C4-2B (cell line): ENCODE measurements around the gene LRRC4C.

Experiments used
- H3K27ac ChIP-seq: fragments of 450-650 bp; 2 replicates; pipeline ENCODE4 v1.5.1; 2017
- ZFX ChIP-seq: fragments of 450-650 bp; IDR thresholded peaks from 2 replicates; pipeline ENCODE4 v1.6.1; 2017
- TF ChIP-seq, protein P1 (sequence below): fragments of 450-650 bp; conservative IDR thresholded peaks from 2 replicates; pipeline ENCODE4 v1.5.1; 2017; ENCODE audit warnings: mild to moderate bottlenecking

LRRC4C gene

DNA sequence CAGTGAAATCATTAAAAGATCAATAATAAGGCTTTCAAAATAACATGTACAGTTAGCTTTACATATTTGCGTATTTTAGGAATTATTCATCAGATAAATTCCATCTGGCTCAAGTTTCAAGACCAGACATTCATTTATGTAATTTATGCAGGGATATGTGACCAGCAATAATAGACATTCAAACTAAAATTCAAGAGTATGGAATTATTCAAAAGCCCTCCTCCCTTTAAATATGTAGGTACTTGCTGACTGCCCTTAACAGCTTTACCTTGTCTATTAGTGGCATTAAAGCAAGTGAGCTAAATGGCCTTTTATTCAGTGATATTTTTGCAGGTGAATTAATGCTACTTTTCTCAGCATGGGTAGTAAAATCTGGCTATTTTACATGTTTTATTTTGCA, 126.1 kb downstream of the LRRC4C start:
- no peak for TF ChIP-seq ZFX
- TF ChIP-seq, protein P1, sequence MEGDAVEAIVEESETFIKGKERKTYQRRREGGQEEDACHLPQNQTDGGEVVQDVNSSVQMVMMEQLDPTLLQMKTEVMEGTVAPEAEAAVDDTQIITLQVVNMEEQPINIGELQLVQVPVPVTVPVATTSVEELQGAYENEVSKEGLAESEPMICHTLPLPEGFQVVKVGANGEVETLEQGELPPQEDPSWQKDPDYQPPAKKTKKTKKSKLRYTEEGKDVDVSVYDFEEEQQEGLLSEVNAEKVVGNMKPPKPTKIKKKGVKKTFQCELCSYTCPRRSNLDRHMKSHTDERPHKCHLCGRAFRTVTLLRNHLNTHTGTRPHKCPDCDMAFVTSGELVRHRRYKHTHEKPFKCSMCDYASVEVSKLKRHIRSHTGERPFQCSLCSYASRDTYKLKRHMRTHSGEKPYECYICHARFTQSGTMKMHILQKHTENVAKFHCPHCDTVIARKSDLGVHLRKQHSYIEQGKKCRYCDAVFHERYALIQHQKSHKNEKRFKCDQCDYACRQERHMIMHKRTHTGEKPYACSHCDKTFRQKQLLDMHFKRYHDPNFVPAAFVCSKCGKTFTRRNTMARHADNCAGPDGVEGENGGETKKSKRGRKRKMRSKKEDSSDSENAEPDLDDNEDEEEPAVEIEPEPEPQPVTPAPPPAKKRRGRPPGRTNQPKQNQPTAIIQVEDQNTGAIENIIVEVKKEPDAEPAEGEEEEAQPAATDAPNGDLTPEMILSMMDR: no peak
- H3K27ac ChIP-seq: no peak overlapping the region

DNA sequence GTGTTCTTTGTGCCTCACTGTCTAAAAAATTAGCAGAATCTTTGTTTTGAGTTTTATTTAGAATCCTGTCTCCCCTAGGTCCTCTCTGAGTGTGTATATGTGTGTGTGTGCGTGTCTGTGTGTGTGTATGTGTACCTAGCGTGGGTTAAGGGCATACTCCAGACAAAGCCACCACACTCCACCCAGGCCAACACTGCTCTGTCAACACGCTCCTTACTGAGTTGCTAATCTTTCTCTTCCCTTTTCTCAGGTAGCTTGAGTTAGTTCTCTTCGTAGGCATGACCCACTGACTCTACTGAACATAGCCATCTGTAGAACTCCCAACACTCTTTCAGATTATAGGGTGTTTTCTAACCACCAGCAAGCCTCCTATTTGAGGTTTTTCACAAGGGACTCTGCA, 131.1 kb downstream of the LRRC4C start:
- TF ChIP-seq, protein P1: no peak
- TF ChIP-seq ZFX: no peak
- H3K27ac ChIP-seq: no peak overlapping the region

DNA sequence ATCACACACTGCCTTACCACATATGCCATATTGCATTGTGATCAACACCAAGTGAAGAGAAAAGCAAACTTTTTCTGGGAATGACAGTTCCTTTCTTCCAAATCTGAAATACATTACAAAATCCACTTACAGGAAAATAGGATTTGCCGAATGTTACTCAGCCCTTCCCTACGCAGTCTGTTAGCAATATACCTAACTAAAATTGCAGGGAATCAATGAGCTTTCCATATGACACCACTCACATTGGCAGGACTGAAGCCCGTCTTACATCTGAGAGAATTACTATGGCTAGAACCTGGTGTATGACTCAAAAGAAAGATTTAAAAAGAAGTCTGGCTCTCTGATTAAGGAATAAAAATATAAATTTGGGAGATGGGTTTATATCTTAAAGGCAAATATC, 136.0 kb downstream of the LRRC4C start:
- no peak overlapping the region for H3K27ac ChIP-seq
- no peak for TF ChIP-seq ZFX
- TF ChIP-seq, protein P1: no peak

DNA sequence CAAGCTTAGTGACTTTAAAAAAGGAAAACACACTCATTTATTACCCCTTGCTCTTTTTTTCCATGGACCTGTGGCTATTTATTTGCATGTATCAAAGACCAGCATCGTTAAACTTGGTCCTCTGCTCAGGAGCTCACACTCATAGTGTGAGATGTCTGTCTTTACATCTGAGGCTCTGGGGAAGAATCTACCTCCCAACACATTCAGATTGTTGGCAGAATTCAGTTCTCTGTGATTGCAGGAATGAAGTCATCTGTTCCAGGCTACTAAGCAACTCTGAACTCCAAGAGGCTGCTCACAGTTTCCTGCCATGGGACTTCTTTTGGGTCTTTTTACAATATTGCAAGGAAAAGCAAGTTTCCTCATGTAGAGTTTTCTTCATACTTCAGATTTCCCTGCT, 138.8 kb downstream of the LRRC4C start:
- no peak for TF ChIP-seq ZFX
- TF ChIP-seq, protein P1: no peak
- no peak overlapping the region for H3K27ac ChIP-seq

DNA sequence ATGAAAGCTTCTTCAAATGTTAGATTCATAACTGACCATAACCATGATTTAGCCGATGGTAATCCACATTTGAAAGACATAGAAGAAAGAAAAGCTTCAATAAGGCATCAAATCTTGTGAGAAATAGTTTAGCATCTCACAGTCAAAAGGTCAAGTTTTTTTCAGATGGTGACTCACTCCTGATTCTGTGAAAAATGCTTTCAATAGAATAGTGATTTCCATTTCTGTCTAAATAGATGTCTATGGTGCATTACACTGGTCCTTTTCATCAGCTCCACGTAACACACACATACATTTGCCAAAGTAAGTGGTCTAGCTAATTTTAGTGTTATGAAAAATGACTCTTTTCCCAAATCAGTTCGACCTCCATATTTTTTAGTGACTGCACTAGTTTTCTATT, 139.2 kb downstream of the LRRC4C start:
- TF ChIP-seq, protein P1: no peak
- TF ChIP-seq ZFX: no peak
- H3K27ac ChIP-seq: no peak overlapping the region

DNA sequence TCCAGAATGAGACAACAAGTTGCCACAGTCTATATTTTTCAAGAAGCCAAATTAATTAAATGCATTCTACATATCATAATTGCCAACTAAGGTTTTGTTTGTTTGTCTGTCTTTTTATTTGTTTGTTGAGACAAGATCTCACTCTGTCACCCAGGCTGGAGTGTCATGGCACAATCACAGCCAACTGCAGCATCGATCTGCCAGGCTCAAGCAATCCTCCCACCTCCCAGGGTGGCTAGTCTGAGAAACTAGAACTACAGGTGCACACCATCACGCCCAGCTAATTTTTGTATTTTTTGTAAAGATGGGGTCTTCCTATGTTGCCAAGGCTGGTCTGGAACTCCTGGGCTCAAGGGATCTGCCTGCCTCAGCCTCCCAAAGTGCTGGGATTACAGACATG, 140.0 kb downstream of the LRRC4C start:
- no peak overlapping the region for H3K27ac ChIP-seq
- TF ChIP-seq, protein P1: no peak
- no peak for TF ChIP-seq ZFX

DNA sequence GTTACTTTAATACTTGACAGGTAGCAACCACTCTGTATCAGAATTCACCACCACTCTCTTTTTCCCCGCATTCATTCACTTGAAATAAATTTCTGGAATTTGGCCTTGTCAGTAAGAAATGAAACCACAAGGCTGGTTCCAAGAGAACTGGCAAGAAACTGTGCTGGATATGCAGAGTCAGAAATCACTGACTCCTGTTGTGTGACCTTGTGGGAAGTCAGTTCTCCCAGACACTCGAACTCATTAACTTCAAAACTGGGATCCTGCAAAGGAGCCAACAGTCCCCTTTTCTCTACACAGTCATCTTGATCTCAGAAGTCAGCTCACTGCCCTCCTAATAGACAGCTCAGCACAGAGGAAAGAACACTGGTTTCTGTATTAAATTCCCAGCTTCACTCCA, 142.7 kb downstream of the LRRC4C start:
- no peak for TF ChIP-seq ZFX
- TF ChIP-seq, protein P1: no peak

More for the DNA sequence above, 142.7 kb downstream of the LRRC4C start:
- H3K27ac ChIP-seq: no peak overlapping the region
